ENCODE results near the gene PCDHA6. TPM values are rescaled to one million over a fixed set of nuclear protein-coding genes. Genes with fewer than 3 reads are reported as not detected.
"Not testable (repeated sequence)": the region's sequence is repeated elsewhere in the genome, so short reads cannot be mapped to it uniquely, and the experiment has no call there.

Gene PCDHA6
- polyA plus RNA-seq, 1 experiment: 0.09 TPM

GRCh38 chr5:140840978-140841962 is 13.5 kb downstream of the PCDHA6 start, which contains the start of gene PCDHA8:
PCDHA8 (plus strand) TSS chr5:140841187; CDS start chr5:140841322, 135 bp downstream.
- ChIA-PET CTCF (no interaction called here), POLR2A (no interaction called here)
- H3K4me3 ChIP-seq (ENCODE audit: low read depth, low read length): no peak within 1 kb of the TSS

GRCh38 chr5:140842798-140843733 is 15.3 kb downstream of the PCDHA6 start:
- Histone ChIP-seq H3K4me3 (ENCODE audit: low read depth, low read length) (no peak overlapping the region), H3K9me3 (ENCODE audit: control insufficient read depth, insufficient read depth, low read length) (peaks cover 28% of the 10 kb centered on the region), H3K27me3 (ENCODE audit: control insufficient read depth, insufficient read depth, low read length) (no peaks in the 10 kb centered on the region), H3K27ac (ENCODE audit: low read depth, low read length) (no peak overlapping the region)
- ChIA-PET POLR2A (no interaction called here), CTCF (no interaction called here)
- DNase-seq (ENCODE audit: low read depth, low spot score): no peak
- no peak for TF ChIP-seq CTCF (IDR thresholded peaks at IDR 0.05; ENCODE audit: low read depth, low read length)

More at GRCh38 chr5:140840978-140841962, 13.5 kb downstream of the PCDHA6 start, which contains the start of gene PCDHA8:
- Histone ChIP-seq H3K27me3 (ENCODE audit: control insufficient read depth, insufficient read depth, low read length) (no peaks in the 10 kb centered on the region), H3K27ac (ENCODE audit: low read depth, low read length) (no peak within 1 kb of the TSS), H3K9me3 (ENCODE audit: control insufficient read depth, insufficient read depth, low read length) (peaks cover 36% of the 10 kb centered on the region)
- no peak for DNase-seq (ENCODE audit: low read depth, low spot score)
- TF ChIP-seq CTCF (IDR thresholded peaks at IDR 0.05; ENCODE audit: low read depth, low read length): no peak

GRCh38 chr5:140848139-140849102 is 20.7 kb downstream of the PCDHA6 start, which contains the start of gene PCDHA9:
PCDHA9 (plus strand) TSS chr5:140848382; CDS start chr5:140848496, 114 bp downstream.
- H3K27ac ChIP-seq (ENCODE audit: low read depth, low read length); H3K27me3 ChIP-seq (ENCODE audit: control insufficient read depth, insufficient read depth, low read length); CTCF ChIA-PET; POLR2A ChIA-PET; H3K4me3 ChIP-seq (ENCODE audit: low read depth, low read length); DNase-seq (ENCODE audit: low read depth, low spot score): not testable (repeated sequence)
- H3K9me3 ChIP-seq (ENCODE audit: control insufficient read depth, insufficient read depth, low read length): peaks cover 25% of the 10 kb centered on the region

- POLR2A ChIA-PET; H3K27me3 ChIP-seq (ENCODE audit: control insufficient read depth, insufficient read depth, low read length); H3K27ac ChIP-seq (ENCODE audit: low read depth, low read length); CTCF ChIA-PET; H3K4me3 ChIP-seq (ENCODE audit: low read depth, low read length); DNase-seq (ENCODE audit: low read depth, low spot score): not testable (repeated sequence)
- H3K9me3 ChIP-seq (ENCODE audit: control insufficient read depth, insufficient read depth, low read length): peaks cover 26% of the 10 kb centered on the region
Observed at GRCh38 chr5:140849831-140850634, 22.3 kb downstream of the PCDHA6 start.

All from AG04450 (cell line).